Omental fat pad (tissue), 4 donors: ENCODE data around the gene OCSTAMP. TPM values are rescaled to one million over a fixed set of nuclear protein-coding genes. Genes with fewer than 3 reads are reported as not detected.

Experiments
- ATAC-seq: fragments of 150-250 bp; one replicate; pipeline ENCODE4 v1.9.1; 2016; ENCODE audit warnings: mild to moderate bottlenecking, moderate library complexity; ENCODE audit not compliant: low FRiP score
- DNase-seq: peaks from one replicate; pipeline ENCODE4 v3.0.0-alpha.2; 2019; ENCODE audit warnings: low spot score
- total RNA-seq, 4 donors: library from RNA; depleted of rRNA; stranded (reverse); fragments of >200 nt; gene quantifications; one replicate each; pipeline ENCODE4 v1.1.0, GENCODE V29; 2016
- TF ChIP-seq, protein P1 (sequence below), 3 donors: fragments of 450-650 bp; IDR thresholded peaks; one replicate each; pipeline ENCODE4 v1.5.1; 2016 to 2017; ENCODE audit warnings: antibody characterized with exemption in 3 of 3, mild to moderate bottlenecking in 3 of 3, moderate library complexity in 2 of 3

The OCSTAMP gene
- total RNA-seq, 4 donors from 2014 or later = 0.24 TPM; not detected in 3

DNA sequence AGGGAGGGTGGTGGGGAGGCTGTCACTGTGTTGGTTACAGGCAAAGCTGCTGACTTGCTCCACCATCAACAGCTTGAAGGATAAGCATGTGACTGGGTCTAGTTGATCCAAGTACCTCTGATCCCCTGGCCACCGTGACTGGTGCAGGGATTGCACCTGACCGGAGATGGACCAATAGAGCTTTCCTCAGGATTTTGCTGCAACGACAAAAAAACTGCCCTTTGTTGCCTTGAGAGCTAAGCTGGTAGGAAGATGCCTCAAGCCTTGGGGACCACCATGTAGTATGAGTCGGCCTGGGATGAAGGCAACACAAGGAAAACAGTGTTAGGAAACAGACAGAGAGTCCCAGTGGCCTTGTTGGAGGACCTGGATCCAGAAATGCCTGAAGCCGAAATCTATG is 1.8 kb downstream of the OCSTAMP start:
- no peak for DNase-seq
- TF ChIP-seq, protein P1, sequence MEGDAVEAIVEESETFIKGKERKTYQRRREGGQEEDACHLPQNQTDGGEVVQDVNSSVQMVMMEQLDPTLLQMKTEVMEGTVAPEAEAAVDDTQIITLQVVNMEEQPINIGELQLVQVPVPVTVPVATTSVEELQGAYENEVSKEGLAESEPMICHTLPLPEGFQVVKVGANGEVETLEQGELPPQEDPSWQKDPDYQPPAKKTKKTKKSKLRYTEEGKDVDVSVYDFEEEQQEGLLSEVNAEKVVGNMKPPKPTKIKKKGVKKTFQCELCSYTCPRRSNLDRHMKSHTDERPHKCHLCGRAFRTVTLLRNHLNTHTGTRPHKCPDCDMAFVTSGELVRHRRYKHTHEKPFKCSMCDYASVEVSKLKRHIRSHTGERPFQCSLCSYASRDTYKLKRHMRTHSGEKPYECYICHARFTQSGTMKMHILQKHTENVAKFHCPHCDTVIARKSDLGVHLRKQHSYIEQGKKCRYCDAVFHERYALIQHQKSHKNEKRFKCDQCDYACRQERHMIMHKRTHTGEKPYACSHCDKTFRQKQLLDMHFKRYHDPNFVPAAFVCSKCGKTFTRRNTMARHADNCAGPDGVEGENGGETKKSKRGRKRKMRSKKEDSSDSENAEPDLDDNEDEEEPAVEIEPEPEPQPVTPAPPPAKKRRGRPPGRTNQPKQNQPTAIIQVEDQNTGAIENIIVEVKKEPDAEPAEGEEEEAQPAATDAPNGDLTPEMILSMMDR (IDR thresholded peaks at IDR 0.05) = no peak
- ATAC-seq = no peak

DNA sequence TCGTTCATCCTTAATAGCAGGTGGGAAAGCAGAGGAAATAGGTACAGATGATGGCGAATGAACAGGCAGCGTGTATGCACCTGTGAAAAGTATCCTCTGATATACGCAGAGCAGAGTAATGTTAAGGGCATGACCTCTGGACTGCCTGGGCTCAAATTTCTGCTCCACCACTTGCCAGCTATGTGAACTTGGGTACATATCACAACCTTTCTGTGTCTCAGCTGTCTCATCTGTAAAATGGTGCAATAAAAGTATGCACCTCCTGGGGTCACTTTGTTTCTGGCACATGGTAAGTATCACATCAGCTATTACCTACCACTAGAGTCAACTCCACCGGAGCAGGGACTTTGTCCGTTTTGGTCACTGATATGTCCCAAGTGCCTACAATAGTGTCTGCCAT is 2.5 kb downstream of the OCSTAMP start:
- TF ChIP-seq, protein P1 (IDR thresholded peaks at IDR 0.05) = no peak
- ATAC-seq (no peak), DNase-seq (no peak)

DNA sequence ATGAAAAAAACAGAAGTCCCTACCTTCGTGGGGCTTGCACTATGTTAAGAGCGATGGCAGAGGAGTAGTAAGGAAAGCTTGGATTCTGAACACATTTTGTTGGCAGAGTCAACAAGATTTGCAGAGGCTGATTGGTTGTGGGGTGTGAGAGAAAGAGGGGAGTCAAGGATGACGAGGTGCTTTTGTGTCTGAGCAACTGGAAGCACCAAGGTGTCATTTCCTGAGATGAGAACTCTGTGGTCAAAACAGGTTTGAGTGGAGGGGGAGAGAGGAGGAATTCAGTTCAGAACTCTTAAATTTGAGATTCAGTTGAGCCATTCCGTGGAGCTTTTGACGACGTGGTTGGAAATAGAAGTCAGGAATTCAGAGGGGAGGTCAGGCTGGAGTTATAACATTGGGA is 3.5 kb downstream of the OCSTAMP start:
- ATAC-seq = no peak
- DNase-seq = no peak
- TF ChIP-seq, protein P1 (IDR thresholded peaks at IDR 0.05) = no peak

DNA sequence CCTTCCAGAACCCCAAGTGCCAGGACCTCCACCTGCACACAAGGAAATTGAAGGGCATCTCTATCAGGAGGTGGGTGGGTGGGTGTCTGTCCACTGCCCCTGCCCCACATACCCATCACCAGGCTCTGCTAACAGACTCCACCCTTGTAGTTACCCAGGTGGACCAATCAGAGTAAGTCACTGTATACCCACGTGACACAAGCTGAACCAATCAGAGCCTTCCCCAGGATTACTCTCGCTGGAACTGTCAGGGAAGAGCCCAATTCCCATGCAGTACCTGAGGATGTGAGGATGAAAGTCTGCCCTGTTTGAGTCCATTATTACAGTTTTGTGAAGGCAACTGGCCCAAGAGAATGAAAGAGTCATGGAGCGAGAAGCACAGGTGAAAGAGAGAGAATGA is 4.2 kb downstream of the OCSTAMP start:
- TF ChIP-seq, protein P1 (IDR thresholded peaks at IDR 0.05) = no peak
- DNase-seq (no peak), ATAC-seq (no peak)

DNA sequence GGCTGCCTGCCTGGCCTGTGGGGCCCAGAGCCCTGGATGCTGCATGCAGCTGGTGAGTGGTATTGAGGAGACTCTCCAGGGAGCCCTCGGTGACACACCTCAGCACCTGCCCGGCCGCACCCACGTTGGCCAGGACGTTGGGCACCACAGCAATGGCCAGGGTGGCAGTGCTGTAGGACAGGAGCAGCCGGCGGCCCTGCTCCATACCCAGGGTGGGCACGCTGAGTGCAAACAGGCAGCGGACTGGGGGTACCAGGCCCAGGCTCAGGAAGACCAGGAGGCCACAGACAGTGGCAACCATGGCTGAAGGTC is 4.7 kb downstream of the OCSTAMP start:
- ATAC-seq (no peak), DNase-seq (no peak)
- TF ChIP-seq, protein P1 (IDR thresholded peaks at IDR 0.05) = no peak

DNA sequence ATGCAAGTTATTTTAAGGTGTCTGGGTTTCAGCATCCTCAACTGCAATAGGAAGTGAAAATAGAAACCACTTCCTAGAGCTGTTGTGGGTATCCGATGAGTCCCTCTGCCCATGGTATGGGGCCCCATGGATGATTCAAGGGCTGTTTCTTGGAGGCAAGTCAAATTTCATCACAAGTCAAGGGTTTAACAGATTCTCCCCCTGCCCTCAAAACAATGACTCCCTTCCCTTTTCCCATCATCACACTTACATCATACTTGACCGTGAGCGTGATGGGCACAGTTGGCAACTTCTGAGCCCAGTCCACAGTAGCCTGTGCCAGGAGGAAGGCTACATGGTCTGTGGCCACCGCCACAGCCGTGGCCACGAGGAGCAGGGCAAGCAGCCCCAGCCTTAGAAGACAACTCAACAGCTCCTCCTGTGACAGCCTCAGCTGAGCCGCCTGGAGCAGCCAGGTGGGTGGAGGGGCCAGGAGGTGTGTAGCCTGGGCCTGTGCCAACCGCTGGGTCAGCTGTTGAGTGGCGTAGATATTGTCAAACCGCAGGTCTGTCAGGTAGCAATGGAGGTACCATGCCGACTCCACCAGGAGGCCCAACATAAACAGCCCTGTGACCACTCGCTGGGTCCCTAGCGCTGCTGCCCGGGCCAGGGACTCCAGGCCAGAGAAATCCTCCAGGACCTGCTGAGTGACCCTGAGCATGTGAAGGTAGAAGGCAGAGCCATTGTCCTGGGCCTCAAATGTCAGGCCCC is 5.2 kb downstream of the OCSTAMP start:
- no peak for DNase-seq
- no peak for ATAC-seq
- TF ChIP-seq, protein P1 (IDR thresholded peaks at IDR 0.05) = no peak

DNA sequence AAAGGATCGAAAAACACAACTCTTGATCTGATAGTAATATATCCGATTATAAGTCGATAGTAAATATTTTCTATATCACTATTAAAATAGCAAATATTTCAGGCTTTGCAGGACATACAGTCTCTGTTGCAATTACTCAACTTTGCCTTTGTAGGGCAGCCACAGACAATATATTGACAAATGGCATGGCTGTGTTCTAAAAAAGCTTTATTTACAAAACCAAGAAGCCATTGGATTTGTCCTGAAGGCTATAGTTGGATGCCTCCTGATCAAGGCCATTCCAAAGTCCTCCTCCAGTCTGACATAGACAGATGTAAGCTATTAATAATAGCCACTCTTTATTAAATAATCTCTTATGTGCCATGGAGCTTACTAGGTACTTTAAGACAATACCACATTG is 5.9 kb downstream of the OCSTAMP start:
- TF ChIP-seq, protein P1 (IDR thresholded peaks at IDR 0.05) = no peak
- no peak for ATAC-seq
- no peak for DNase-seq
